Naive thymus-derived CD4-positive, alpha-beta T cell (primary cell): ENCODE data around the gene GNA14. TPM values are rescaled to one million over a fixed set of nuclear protein-coding genes. Genes with fewer than 3 reads are reported as not detected.
"Not testable (repeated sequence)": the region's sequence is repeated elsewhere in the genome, so short reads cannot be mapped to it uniquely, and the experiment has no call there.

ENCODE experiments used
- ATAC-seq: fragments of 150-1000 bp; cut with Tn5 transposase; 2 replicates; pipeline ENCODE4 v1.10.0; 2021; ENCODE audit warnings: mild to moderate bottlenecking, moderate library complexity
- CTCF ChIA-PET: fragments of 350-600 bp; sonication (Branson Sonifier 250); formaldehyde crosslinking; loops from one replicate; lab custom pipeline; 2021; ENCODE audit warnings: antibody characterized with exemption; lab: Charles Lee
- POLR2A ChIA-PET: fragments of 350-600 bp; sonication (Branson Sonifier 250); formaldehyde crosslinking; loops from one replicate; lab custom pipeline; 2021; ENCODE audit warnings: antibody characterized with exemption, inconsistent platforms; lab: Charles Lee
- DNase-seq, 9 donors: peaks; one replicate each; pipeline versions ENCODE4 v3.0.0 to v3.0.0-alpha.2; 2020 to 2022; ENCODE audit warnings: mixed read lengths in 1 of 9
- H3K27ac ChIP-seq: one replicate; pipeline ENCODE4 v1.7.0; 2013; ENCODE audit warnings: mild to moderate bottlenecking, low read depth, low read length, moderate library complexity
- H3K27me3 ChIP-seq, 2 donors: one replicate each; pipeline ENCODE4 v1.7.0; 2013; ENCODE audit warnings: low read length in 2 of 2, mild to moderate bottlenecking in 2 of 2, moderate library complexity in 2 of 2; ENCODE audit not compliant: control insufficient read depth in 2 of 2, insufficient read depth in 2 of 2
- H3K36me3 ChIP-seq, 3 experiments: 1 replicate in 2 of 3; 2 replicates in 1 of 3; pipeline ENCODE4 v1.7.0; 2013; ENCODE audit warnings: low read length in 3 of 3, mild to moderate bottlenecking in 3 of 3, moderate library complexity in 1 of 3; ENCODE audit not compliant: insufficient read depth in 3 of 3, control insufficient read depth in 2 of 3
- H3K4me1 ChIP-seq, 2 donors: one replicate each; pipeline ENCODE4 v1.7.0; 2013; ENCODE audit warnings: low read length in 2 of 2, mild to moderate bottlenecking in 2 of 2, moderate library complexity in 1 of 2; ENCODE audit not compliant: control insufficient read depth in 2 of 2, insufficient read depth in 2 of 2
- H3K4me3 ChIP-seq: 2 replicates; pipeline ENCODE4 v1.7.0; 2013; ENCODE audit warnings: mild to moderate bottlenecking, low read length
- H3K9me3 ChIP-seq, 3 experiments: 1 replicate in 2 of 3; 2 replicates in 1 of 3; pipeline ENCODE4 v1.7.0; 2013; ENCODE audit warnings: low read length in 3 of 3; ENCODE audit not compliant: control insufficient read depth in 2 of 3
- H3K27ac Mint-ChIP-seq, 9 donors: one replicate each; pipeline ENCODE4 v1.8.0; 2020 to 2022; ENCODE audit warnings: mixed read lengths in 9 of 9, mild to moderate bottlenecking in 8 of 9, moderate library complexity in 5 of 9, inconsistent platforms in 2 of 9
- H3K27me3 Mint-ChIP-seq, 5 donors: one replicate each; pipeline ENCODE4 v1.8.0; 2021 to 2022; ENCODE audit warnings: mixed read lengths in 5 of 5, mild to moderate bottlenecking in 1 of 5
- H3K36me3 Mint-ChIP-seq, 5 donors: one replicate each; pipeline ENCODE4 v1.8.0; 2020 to 2022; ENCODE audit warnings: mixed read lengths in 5 of 5, mild to moderate bottlenecking in 3 of 5, inconsistent platforms in 1 of 5
- H3K4me1 Mint-ChIP-seq, 7 donors: one replicate each; pipeline ENCODE4 v1.8.0; 2020 to 2022; ENCODE audit warnings: mixed read lengths in 7 of 7, mild to moderate bottlenecking in 3 of 7, inconsistent platforms in 1 of 7
- H3K4me3 Mint-ChIP-seq, 10 donors: one replicate each; pipeline ENCODE4 v1.8.0; 2020 to 2022; ENCODE audit warnings: mild to moderate bottlenecking in 10 of 10, mixed read lengths in 10 of 10, moderate library complexity in 6 of 10, inconsistent platforms in 2 of 10
- H3K9me3 Mint-ChIP-seq, 11 donors: one replicate each; pipeline ENCODE4 v1.8.0; 2020 to 2022; ENCODE audit warnings: mixed read lengths in 11 of 11, mild to moderate bottlenecking in 4 of 11, inconsistent platforms in 1 of 11, moderate library complexity in 1 of 11
- intact Hi-C, 2 donors: fragments of 100-400 bp; cut with micrococcal nuclease; formaldehyde crosslinking; loops; one replicate each; pipeline ENCODE4 v1.15.1; 2023
- polyA plus RNA-seq, 2 donors: library from polyadenylated mRNA; unstranded; fragments of 300-500 nt; fragmentation: Illumina TruSeq; gene quantifications; one replicate each; pipeline ENCODE4 v1.2.3, GENCODE V29; 2021
- total RNA-seq, 6 experiments: library from RNA in 5 of 6; stranded (reverse) in 5 of 6; gene quantifications; 1 replicate in 5 of 6; 2 replicates in 1 of 6; pipeline ENCODE4 v1.2.3 and lab custom pipeline; 2021 to 2026

Gene GNA14
- total and polyA plus RNA-seq, 7 experiments from 2014 or later, result 0.34 TPM; not detected in 6

- H3K9me3 ChIP-seq, POLR2A ChIA-PET, H3K4me1 ChIP-seq, ATAC-seq, H3K36me3 ChIP-seq, DNase-seq, intact Hi-C loops, H3K27ac Mint-ChIP-seq, H3K27ac ChIP-seq, H3K27me3 ChIP-seq, H3K4me3 ChIP-seq: not testable (repeated sequence)
- Mint-ChIP-seq H3K4me3 (peak overlapping the region in 1 of 10 donors; percentile 80), H3K4me1 (peaks cover 6 to 24% (median 14%) of the 10 kb centered on the region in 7 donors), H3K9me3 (peaks cover 5 to 45% (median 17%) of the 10 kb centered on the region in 11 donors), H3K27me3 (peaks cover 0 to 19% (median 11%) of the 10 kb centered on the region in 5 donors), H3K36me3 (peaks cover 0 to 13% (median 4%) of the 10 kb centered on the region in 5 donors)
- CTCF ChIA-PET, result interaction anchor here (0.6 kb wide), 1 partner anchor 43 kb away, joined by 5 read pairs; no protein-coding TSS in a partner anchor
These were observed 157.8 kb downstream of the GNA14 start for GRCh38 chr9:77490279-77490678.

GRCh38 chr9:77489405-77490163, 158.5 kb downstream of the GNA14 start:
- DNase-seq, result peak in 1 of 9 donors; percentile 5
- H3K9me3 Mint-ChIP-seq, result peaks cover 5 to 45% (median 17%) of the 10 kb centered on the region in 11 donors
- H3K27me3 ChIP-seq, H3K36me3 ChIP-seq, H3K27ac ChIP-seq, H3K9me3 ChIP-seq, ATAC-seq, H3K4me1 ChIP-seq, H3K4me3 ChIP-seq, POLR2A ChIA-PET: not testable (repeated sequence)
- intact Hi-C loops, result loop anchor here (2.0 to 10.0 kb wide), 4 partner anchors 31 to 323 kb away; no protein-coding TSS in a partner anchor
- peak overlapping the region in 5 of 9 donors; percentile 4 to 68 (median 15) for H3K27ac Mint-ChIP-seq
- H3K4me1 Mint-ChIP-seq, result peaks cover 6 to 24% (median 14%) of the 10 kb centered on the region in 7 donors
- peaks cover 0 to 21% (median 12%) of the 10 kb centered on the region in 5 donors for H3K27me3 Mint-ChIP-seq
- peak overlapping the region; percentile 48 to 84 (median 80) for H3K4me3 Mint-ChIP-seq
- peaks cover 0 to 13% (median 4%) of the 10 kb centered on the region in 5 donors for H3K36me3 Mint-ChIP-seq
- CTCF ChIA-PET, result interaction anchor here (0.6 to 1.0 kb wide), 2 partner anchors 28 to 43 kb away, joined by 3 to 5 read pairs; no protein-coding TSS in a partner anchor

- H3K9me3 Mint-ChIP-seq, result peaks cover 5 to 45% (median 17%) of the 10 kb centered on the region in 11 donors
- H3K27ac ChIP-seq, result no peak overlapping the region
- intact Hi-C loops, result loop anchor here (1.0 to 10.0 kb wide), 5 partner anchors 30 to 322 kb away; no protein-coding TSS in a partner anchor
- ChIA-PET CTCF (interaction anchor here (0.7 to 1.0 kb wide), 2 partner anchors 27 to 549 kb away, joined by 3 read pairs; no protein-coding TSS in a partner anchor), POLR2A (no interaction called here)
- DNase-seq, result peak in 1 of 9 donors; percentile 9
- H3K36me3 Mint-ChIP-seq, result peaks cover 0 to 15% (median 4%) of the 10 kb centered on the region in 5 donors
- H3K27ac Mint-ChIP-seq, result peak overlapping the region in 4 of 9 donors; percentile 4 to 68 (median 14)
- H3K4me1 Mint-ChIP-seq, result peaks cover 6 to 24% (median 14%) of the 10 kb centered on the region in 7 donors
- H3K9me3 ChIP-seq, result no peaks in the 10 kb centered on the region
- no peak overlapping the region for H3K4me3 ChIP-seq
- H3K4me3 Mint-ChIP-seq, result peak overlapping the region in 9 of 10 donors; percentile 48 to 84 (median 80)
- H3K4me1 ChIP-seq, result no peaks in the 10 kb centered on the region
- peaks cover 0 to 4% of the 10 kb centered on the region in 2 donors for H3K27me3 ChIP-seq
- H3K27me3 Mint-ChIP-seq, result peaks cover 3 to 23% (median 12%) of the 10 kb centered on the region in 5 donors
- no peaks in the 10 kb centered on the region for H3K36me3 ChIP-seq
- ATAC-seq, result no peak
These were observed 159.5 kb downstream of the GNA14 start for GRCh38 chr9:77488439-77489126.

GRCh38 chr9:77486968-77487367, 161.2 kb downstream of the GNA14 start:
- DNase-seq, result no peak
- ATAC-seq, result no peak
- Mint-ChIP-seq H3K9me3 (peaks cover 5 to 38% (median 16%) of the 10 kb centered on the region in 11 donors), H3K27ac (no peak overlapping the region), H3K27me3 (peaks cover 1 to 23% (median 12%) of the 10 kb centered on the region in 5 donors), H3K4me1 (peaks cover 6 to 24% (median 14%) of the 10 kb centered on the region in 7 donors), H3K4me3 (no peak overlapping the region), H3K36me3 (peaks cover 0 to 17% (median 4%) of the 10 kb centered on the region in 5 donors)
- no peak overlapping the region for H3K27ac ChIP-seq
- intact Hi-C loops, result loop anchor here in 1 of 2 donors (10.0 kb wide), 1 partner anchor 52 kb away; no protein-coding TSS in a partner anchor
- ChIA-PET CTCF (no interaction called here), POLR2A (no interaction called here)
- H3K4me1 ChIP-seq, result no peaks in the 10 kb centered on the region
- H3K9me3 ChIP-seq, result no peaks in the 10 kb centered on the region
- H3K36me3 ChIP-seq, result no peaks in the 10 kb centered on the region
- peaks cover 0 to 4% of the 10 kb centered on the region in 2 donors for H3K27me3 ChIP-seq
- H3K4me3 ChIP-seq, result no peak overlapping the region

- intact Hi-C loops, result loop anchor here in 1 of 2 donors (10.0 kb wide), 1 partner anchor 52 kb away; no protein-coding TSS in a partner anchor
- ChIA-PET POLR2A (no interaction called here), CTCF (no interaction called here)
These were observed 161.7 kb downstream of the GNA14 start for GRCh38 chr9:77486463-77486862.

More at GRCh38 chr9:77486463-77486862, 161.7 kb downstream of the GNA14 start:
- DNase-seq (no peak), ATAC-seq (no peak)
- Histone ChIP-seq H3K27me3 (peaks cover 0 to 4% of the 10 kb centered on the region in 2 donors), H3K4me1 (no peaks in the 10 kb centered on the region), H3K27ac (no peak overlapping the region), H3K4me3 (no peak overlapping the region), H3K36me3 (no peaks in the 10 kb centered on the region), H3K9me3 (no peaks in the 10 kb centered on the region)
- H3K4me3 Mint-ChIP-seq, result no peak overlapping the region
- peaks cover 5 to 33% (median 16%) of the 10 kb centered on the region in 11 donors for H3K9me3 Mint-ChIP-seq
- peaks cover 0 to 20% (median 4%) of the 10 kb centered on the region in 5 donors for H3K36me3 Mint-ChIP-seq
- no peak overlapping the region for H3K27ac Mint-ChIP-seq
- H3K27me3 Mint-ChIP-seq, result peaks cover 4 to 22% (median 12%) of the 10 kb centered on the region in 5 donors
- peaks cover 6 to 24% (median 14%) of the 10 kb centered on the region in 7 donors for H3K4me1 Mint-ChIP-seq
